GM15510 (cell line): Measurements from ENCODE around the gene HAVCR1.

Experiments used
- POLR2A ChIP-seq: IDR thresholded peaks from 3 replicates; pipeline ENCODE4 v1.6.1; 2011; ENCODE audit warnings: borderline replicate concordance; ENCODE audit not compliant: insufficient read length; ENCODE audit errors: extremely low read depth

The HAVCR1 gene

DNA sequence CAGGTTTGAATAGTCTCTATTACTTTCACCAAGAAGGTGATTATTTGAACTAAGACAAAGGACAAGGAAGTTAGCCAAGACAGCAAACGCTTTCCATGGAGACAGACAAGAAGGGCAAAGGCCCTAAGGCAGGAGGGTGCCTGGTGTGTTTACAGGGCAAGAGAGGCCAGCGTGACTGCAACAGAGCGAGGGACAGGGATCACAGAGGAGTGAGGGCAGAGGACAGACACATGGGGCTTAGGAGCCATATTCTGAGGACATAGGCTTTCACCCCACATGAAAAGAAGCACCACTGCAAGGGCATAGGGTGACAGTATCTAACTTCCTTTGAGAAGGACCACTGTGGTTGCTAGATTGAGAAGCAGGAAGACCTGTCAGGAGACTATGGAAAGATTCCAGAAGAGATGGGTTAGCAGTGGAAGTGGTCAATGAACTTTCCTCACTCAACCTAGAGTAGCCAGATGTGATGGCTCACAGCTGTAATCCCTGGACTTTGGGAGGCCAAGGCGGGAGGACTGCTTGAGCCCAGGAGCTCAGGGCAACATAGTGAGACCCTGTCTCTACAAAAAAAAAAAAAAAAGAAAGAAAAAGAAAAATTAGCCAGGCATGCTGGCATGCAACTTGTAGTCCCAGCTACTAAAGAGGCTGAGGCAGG is 5.0 kb upstream of the HAVCR1 start:
- TF ChIP-seq POLR2A, result no peak

GRCh38 chr5:157059891-157060290 is 975 bp upstream of the HAVCR1 start:
- no peak for TF ChIP-seq POLR2A

DNA sequence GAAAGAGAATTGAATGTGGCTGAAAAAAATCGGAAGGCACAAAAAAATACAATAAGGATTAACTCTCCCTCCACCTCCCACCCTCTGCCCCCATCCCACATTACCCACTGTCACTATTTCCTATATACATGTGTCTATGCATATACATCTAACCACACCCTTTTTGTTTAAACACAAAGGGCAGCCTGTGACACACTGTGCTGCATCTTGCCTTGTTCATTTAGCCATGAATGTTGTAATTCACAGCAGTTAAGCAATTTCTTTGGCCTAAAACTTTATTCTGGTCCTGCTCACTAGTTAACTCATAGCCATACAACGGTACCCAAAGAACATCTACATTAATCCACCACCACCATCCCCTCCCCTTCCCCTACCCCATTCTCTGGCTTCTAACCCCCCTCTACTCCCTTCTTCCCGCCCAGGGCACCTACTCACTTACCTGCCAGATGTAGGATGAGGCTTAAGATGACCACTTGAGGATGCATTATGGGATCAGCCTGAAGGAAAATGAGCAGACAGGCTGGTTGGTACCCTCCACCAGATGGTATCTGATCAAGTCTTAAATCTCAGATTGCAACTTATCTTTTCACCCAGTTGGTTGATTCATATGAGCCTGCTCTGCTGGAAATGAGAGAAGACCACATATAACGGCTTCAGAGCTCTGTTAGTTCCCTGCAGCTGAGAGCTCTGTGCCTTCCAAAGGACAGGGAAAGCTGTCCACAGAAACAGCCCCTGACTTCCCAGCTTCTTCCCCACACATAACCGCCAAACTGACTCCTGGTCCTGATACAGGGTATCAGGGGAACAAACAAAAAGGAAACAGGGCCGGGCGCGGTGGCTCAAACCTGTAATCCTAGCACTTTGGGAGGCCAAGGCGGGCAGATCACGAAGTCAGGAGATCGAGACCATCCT is 1.2 kb downstream of the HAVCR1 start:
- no peak for TF ChIP-seq POLR2A

- no peak for TF ChIP-seq POLR2A
Observed at GRCh38 chr5:157051604-157052245, 7.2 kb downstream of the HAVCR1 start.

DNA sequence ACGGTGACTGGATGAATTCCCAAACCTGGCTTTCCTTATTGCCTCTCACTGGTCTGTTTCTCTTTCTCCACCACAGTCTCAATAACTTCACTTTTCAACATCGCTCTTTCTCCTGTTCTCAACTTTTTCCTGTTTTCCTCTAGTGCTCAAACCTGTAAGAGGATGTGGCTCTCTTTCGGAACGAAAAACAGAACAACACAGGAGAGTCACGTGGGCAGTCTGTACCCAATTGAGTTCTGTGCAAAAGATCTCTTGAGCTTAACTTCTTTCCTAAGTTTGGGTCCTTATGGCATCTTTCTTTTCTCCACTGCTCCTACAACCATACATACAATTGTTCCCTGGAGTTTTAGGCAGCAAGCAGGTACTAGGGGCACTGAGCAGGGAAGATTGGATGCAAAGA is 8.9 kb downstream of the HAVCR1 start:
- TF ChIP-seq POLR2A, result no peak

GRCh38 chr5:157049605-157050004 is 9.3 kb downstream of the HAVCR1 start:
- no peak for TF ChIP-seq POLR2A

DNA sequence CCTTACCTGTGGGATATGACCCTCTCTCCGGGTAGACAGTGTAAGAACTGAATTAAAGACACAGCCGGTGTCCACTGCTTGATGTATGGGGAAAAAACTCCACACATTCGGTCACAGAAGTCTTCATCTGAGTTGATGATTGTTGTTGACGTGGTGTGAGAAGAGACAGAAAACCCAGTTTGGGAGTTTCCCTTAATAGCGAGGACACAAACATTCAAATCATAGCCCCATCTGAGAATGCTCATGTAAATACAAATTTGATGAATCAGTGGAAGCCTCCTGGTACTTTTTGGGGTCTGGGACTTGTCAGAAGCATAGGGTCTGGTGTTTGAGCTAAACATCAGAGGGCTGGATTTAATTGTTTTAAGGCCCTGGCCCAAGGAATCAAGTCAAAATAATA is 11.0 kb downstream of the HAVCR1 start:
- TF ChIP-seq POLR2A, result no peak

DNA sequence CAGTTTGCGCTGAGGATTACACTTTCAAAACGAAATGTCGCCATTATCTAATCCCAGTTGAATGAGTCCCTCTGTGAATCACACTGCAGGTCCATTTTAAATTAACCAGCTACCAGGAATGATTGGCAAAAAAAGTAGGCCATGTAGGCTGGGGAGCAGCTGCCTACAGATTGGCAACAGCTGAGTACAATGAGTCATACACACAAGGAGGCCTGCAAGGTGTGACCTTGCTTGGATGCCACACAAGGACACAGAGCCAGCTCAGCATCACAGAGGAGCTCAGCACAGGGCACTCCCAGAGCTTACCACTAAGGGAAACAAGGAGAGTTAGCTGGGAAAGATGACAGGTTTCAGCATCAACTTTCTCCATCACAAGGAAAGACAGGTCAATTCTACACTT is 12.9 kb downstream of the HAVCR1 start:
- no peak for TF ChIP-seq POLR2A

DNA sequence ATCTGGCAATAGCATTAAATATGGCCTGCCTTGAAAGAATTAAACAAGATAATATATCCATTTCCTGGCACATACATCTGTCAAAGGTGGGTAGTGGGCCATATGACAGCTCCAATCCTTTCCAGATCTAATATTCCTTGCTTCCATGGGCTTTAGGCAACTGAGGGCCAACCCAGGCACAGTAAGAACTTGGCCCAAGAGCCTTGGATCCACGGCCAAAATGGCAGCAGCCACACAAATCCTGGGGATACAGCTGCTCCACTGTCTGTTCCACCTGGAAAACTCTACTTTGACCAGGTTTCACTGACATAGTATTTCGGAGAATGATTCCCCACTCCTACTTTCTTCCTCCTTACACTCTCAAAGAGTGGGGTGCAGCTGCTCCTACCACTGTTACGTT is 13.3 kb downstream of the HAVCR1 start:
- no peak for TF ChIP-seq POLR2A

DNA sequence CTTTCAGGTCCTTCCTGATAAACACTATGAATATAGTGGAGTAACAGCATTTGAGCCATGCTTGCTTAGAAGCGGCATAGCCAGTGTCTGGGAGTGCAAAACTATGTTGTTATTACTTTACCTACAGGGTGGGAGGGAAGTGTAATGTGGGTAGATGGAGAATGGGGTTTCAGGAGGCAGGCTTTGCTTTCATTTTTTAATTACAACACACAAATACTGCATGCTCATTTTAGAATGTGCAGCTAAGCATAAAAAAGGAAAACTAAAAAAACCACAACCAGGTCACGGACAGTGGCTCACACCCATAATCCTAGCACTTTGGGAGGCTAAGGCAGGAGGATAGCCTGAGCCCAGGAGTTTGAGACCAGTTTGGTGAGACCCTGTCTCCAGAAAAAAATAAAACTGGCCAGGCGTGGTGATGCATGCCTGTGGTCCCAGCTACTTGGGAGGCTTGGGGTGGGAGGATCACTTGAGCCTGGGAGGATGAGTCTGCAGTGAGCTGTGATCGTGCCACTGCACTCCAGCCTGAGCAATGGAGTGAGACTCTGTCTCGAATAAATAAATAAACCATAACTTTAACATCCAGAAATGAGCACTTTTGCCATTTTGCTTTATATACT is 20.2 kb downstream of the HAVCR1 start:
- TF ChIP-seq POLR2A, result no peak

DNA sequence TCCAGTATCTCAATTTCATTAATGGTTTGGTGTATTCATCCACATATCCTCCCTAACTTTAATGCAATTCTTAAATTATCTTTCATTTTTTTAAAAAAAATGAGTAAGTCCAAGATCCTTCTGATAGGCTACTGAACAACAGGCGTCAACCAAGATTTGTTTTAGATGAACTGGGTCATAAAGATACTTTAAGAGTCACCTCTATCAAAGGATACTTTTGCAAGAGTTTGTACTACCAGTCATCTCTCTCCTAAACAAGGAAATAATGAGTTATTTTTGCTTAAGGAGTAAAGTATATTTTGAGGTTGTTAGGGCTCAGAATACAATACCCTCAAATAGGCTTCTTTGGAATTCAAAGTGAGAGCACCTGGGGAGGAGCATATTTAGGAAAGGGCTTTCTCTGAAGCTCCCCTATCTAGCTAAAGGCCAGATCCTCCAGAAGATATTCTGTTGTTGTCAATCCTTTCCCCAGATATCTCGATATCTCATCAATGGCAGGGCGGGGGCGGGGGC is 25.8 kb downstream of the HAVCR1 start:
- no peak for TF ChIP-seq POLR2A

GRCh38 chr5:157030692-157031091 is 28.2 kb downstream of the HAVCR1 start:
- no peak for TF ChIP-seq POLR2A

GRCh38 chr5:157029457-157029856 is 29.5 kb downstream of the HAVCR1 start:
- no peak for TF ChIP-seq POLR2A

DNA sequence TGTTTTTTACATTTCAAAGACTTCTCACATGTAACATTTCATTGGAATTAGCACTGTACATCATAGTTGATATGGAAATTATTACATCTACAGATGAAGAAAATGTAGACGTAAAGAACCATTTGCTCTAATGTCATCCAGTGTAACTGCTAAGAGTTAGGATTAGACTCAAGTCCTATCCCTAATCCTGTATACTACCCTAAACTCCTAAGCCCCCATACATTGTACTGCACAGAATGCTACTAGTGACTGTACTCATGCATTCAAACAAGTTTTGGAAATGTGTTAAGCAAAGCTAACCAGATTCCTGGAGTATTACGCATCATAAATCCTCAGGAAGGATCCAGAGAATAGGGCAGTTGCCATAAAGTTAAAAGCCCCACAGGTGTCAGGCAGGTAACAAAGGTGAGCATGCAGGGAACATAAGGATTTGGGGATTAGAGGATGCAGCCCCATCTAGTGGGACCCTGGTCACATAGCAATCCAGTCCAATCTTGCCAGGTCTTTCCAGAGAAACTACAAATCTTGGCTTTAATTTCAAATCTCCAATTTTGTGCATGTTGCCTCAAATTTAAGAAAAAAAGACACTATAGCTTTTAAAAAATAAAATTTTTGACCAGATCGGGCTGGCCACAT is 32.0 kb downstream of the HAVCR1 start:
- TF ChIP-seq POLR2A, result no peak

- no peak for TF ChIP-seq POLR2A
Observed at GRCh38 chr5:157025093-157025698, 33.7 kb downstream of the HAVCR1 start.
